Stimulated activated CD8-positive, alpha-beta memory T cell treated with anti-CD3 and anti-CD28 coated beads, Interleukin-15, amount 100 ng/mL, for 4 hours (primary cell): ENCODE data around the gene ARHGEF7.

Experiments
- DNase-seq, 2 donors: peaks; one replicate each; pipeline ENCODE4 v3.0.0-alpha.2; 2020; ENCODE audit warnings: low read depth in 2 of 2

Gene ARHGEF7

DNA sequence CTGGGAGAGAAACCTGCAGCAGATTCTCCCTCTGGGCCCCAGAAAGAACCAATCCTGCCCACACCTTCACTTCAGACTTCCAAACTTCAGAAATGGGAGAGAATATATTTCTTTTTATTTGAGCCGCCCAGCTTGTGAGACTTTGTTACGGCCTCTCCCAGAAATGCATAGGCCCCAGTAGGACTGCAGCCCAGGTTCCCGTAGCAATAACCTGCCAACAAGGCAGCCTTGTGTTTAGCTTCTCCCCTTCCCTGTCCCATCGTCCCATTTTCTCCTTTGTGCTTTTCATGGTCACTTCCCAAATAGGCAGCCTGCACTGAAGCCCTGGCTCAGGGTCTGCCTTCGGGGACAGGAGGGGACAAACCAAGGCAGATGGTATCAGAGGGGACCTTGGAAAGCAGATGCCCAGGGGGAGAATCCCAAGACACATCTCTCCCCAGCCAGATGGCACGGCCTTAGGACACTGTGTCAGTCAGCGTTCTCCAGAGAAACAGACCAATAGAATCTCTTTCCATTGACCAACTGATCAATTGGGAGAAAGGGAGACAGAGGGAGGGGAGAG, 3.7 kb upstream of the ARHGEF7 start:
- no peak for DNase-seq

DNA sequence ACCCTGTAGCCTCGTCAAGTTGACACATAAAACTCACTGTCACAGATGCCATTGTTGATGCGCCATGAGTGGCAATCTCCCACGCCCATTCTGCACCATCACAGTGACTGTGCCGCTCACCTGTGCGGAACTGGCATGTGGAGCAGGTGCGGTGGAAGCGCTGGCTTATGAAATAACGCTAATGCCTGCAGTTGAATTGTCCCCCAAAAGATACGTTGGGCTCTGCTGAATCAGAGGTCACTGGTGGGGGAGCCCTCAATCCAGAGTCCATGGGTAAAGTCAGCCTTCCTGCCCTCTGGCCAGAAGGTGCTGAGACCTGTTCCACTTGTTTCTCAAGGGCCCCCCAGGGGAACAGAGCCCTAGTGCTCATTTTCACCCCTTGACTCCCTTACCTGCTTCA, 2.9 kb upstream of the ARHGEF7 start:
- no peak for DNase-seq

DNA sequence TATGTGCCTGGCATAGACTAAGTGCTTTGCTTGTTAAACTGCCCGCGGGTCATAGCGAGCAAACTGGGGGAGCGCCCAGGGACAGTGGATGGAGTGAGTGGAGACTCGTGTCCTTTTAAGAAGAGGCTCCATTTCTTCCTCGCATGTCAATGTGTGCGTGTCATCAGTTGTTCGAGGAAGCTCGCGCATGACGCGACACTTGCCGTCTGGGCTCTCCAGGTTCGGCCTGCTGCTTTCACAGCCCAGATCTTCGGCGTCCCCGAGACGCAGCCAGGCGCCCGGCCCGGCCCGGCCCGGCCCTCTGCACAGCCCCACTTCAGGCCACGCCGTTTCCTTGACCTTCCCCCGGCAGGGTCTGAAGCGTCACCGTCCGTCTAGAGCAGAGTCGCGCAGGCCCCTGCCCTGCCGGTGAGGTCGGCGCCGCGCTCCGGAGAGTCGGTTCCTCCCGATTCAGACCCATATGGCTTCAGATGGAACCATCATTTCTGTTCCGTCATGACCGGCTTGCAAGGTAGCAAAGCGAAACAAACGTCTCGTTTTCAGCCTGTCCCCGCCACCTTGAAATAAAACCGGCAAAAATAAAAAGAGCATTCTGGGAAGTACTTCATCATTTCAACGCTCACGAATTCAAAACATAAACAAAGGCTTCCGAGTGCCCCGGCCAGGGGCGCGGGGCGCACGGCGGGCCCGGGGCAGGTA, 599 bp upstream of the ARHGEF7 start:
- no peak for DNase-seq

DNA sequence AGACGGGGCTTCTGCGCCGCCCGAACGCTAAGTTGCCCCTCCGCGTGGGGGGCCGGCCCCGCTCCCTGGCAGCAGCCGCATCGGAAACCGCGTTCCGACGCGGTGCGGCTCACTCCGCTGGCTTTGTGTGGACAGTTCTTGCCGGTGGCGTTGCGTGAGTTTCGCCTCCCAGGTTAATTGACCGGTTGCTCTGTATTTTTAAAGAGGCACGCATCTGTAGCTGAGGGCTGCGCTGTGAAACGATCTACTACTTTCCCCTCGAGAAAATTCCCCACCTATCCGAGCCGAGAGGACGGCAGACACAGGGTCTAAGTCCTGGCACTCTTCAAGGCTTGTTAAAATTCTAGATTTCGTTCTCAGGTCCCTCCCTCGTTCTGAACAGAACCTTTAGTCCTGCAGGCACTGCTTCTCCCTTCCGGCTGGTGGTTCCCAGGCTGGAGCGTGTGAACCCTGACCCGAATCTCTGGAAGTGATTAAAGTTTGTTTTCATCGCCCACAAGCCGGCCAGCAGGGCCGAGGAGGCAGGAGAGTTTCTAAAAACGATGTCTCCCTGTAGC, 933 bp downstream of the ARHGEF7 start:
- no peak for DNase-seq

DNA sequence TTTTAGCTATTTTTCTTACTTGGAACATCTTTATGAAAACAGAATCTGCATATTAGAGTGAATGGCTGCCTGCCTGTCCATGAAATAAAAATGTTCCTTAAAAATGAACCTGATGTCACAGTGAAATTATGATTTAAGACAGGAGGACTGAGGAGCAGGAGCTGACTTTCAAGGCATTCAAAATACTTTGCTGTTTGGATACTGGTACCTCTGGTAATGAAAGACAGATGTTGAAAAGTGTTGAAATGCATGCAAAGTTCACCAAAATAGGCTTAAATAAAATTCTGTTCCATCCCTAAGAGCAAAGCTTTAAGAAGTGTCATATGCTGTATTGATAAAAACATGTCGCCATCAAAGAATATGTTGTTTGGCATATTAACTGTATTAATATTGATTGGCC, 1.7 kb downstream of the ARHGEF7 start:
- no peak for DNase-seq

DNA sequence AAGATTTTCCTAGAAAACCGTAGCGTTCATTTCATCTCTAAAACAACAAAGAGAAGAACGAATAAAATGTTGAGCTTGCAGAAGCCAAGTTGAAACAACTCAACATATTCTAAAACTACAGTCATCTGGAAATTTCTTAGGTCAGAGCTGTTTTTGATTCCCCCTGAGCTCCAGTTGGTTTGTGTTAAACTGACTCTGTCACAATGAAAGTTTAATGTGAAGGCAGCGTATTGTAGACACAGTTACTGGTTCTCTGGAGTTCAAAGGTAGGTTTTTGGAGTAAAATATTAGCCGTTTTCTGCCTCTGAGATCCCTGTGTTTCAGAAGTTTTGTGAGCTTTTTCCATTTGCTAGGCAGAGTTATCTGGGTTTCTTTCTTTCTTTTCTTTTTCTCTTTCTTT, 2.2 kb downstream of the ARHGEF7 start:
- DNase-seq = no peak

DNA sequence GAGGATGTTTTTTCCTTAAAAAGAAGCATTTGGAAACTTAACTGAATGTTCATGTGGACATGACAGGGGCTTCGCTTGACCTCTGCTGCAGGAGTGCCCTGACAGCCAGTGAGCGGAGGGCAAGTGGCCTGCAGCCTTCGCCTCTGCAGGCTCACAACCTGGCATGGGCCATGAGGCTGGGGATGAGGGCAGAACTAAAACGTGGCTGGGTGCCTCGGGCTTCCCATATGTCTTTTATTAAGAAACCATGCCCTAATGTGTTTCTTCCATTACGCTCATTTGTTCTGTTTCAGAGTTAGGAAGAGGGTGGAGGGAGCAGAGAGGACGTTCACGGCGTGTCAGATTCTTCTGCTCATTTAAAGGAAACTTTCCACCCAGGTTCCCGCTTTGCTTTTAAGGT, 2.9 kb downstream of the ARHGEF7 start:
- no peak for DNase-seq

DNA sequence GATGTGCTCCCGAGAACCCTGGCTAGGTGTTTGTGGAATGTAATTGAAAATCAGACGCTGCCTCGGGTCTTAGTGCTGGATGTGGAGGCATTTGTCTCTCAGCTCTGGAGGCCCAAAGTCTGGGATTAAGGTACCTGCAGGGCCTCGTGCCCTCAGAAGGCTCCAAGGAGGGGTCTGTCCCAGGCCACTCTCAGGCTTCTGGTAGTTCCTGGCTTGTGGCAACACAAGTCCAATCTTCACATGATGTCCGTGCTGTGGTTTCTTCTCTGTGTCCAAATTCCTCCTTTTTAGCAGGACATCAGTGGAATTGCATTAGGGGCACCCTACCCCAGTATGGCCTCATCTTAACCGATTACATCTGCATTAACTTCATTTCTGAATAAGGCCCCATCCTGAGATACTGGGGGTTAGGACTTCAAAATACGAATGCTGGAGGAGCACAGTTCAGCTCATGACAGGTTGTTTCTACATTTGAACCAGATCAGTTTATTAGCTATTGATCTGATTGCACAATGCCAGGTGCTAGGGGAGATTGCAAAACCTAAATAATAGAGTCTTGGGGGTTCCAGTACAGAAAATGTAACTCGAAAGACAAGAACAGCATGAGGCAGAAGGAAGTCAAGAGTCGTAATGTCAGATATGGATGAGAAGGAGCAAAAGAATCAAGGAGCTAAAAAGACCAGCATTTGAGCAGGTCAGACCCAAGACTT, 3.9 kb downstream of the ARHGEF7 start:
- no peak for DNase-seq

DNA sequence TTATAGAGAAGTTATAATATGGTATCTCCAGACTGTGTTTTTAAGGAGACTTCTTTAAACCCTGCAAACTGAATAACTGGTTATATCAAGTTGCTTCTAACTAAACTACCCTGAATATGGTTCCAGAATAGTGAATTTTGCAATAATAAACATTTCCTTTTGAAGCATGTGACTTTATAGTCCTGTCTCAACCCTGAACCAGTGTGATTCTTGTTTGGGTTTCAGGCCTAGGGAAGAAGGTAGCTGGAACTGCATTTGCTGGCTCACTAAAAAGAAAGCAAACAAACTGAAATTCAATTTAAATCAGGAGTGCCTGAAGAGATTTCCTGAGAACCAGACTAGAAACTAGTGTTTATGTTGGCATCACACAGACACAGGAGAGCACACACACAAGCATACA, 4.9 kb downstream of the ARHGEF7 start:
- DNase-seq = no peak

DNA sequence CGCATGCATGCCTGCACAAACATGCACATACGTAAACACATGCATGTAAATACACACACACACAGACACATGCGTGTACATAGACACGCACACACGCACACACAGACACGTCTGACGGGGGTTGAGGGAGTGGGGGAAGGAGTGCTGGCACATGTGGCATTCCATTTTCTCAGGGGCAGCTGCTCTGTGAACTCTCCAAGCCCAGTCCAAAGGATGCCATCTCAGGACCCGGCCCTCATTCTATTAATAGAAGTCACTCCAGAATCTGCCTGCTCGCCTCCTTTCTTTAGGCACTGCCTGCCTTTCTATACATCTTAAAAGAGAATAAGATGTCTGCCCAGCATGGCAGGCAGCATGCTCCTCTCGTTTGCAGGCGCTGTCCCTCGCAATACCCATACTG, 5.3 kb downstream of the ARHGEF7 start:
- no peak for DNase-seq

DNA sequence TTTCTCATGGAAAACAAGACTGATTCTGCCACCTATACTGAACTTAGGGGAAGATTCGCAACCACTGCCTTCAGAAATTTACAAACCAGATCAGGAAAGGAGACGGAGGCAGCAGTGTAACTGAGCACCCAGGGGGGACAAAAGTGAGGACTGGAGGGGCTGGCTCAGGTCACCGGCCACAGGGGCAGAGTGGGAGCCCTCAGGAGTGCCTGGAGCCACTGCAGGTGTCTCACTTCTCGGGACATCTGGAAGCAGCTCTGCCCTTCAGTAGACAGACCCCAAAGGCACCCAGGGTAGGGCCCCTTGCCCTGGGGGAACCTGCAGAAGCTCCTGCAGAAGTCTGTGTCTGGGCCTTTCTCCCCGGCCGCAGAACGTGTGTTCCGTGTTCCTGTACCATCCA, 5.8 kb downstream of the ARHGEF7 start:
- DNase-seq = no peak

DNA sequence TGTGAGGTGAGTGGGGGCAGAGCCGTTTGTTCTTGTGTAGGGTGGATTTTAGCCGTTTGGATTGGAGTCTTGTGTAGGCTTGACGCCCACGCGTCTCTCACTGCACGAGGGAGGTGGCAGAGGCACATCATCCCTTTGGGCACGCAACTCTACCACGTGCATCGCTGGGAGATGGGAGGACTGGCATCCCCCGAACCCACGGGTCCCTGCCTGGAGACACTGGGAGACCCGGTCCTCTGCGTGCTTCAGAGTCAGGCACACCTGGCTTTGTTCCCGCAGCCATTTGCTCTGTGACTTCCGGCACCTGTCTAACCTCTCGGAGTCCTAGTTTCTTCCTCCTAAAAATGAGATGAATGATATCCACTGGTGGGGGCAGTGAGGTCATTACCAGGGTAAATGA, 6.4 kb downstream of the ARHGEF7 start:
- DNase-seq = no peak

DNA sequence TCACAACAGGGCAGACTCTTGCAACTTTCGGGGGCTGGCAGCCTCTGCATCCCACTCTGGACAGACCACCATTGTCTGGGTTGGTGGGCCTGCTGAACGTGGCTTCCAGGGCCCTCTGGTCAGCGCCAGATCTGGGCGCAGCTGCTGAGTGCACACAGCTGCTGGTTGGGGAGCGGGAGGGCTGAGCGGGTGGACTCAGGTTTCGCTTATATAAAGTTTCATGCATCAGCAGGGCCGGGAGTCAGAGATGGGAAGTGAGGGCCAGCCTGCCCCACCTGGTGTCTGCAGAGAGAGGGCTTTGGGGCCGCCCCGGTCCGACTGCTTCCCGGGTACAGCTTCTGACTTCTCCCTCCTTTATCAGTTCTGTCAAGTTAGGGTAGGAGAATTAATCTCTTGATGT, 6.9 kb downstream of the ARHGEF7 start:
- no peak for DNase-seq

DNA sequence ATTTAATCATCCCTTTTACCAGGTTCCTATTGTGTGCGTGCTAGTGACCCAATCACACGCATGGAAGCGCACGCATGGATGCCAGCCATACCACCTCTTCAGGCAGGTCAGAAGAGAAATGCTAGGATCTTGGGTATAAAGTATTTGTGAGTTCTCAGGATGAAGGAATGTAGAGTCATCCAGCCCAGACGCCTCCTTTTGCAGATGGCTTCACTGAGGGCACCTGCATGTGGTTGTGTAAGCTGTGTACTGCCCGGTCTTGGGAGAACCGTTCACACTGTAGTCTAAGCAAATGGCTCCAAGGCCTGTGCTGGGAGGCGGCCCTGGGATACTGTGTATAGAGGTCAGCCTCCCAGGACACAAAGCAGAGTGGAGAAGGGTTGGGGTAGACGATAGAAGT, 7.5 kb downstream of the ARHGEF7 start:
- no peak for DNase-seq

DNA sequence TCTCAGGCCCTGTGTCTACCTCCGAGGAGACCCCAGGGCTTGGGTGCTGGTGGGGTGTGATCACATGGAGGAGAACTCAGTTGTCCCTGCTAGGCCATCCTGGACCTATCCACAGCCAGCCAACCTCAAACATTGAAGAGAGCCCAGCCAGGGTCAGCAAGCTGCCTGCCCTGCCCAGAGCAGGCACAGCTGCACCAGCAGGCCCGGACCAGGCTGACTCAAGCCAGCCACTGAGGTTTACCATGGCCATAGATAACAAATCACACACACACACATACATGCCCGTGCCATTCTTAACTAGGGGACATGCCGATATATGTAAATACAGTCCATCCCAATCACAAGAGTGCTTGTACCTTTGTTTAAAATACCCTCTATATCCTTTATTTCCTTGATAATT, 8.1 kb downstream of the ARHGEF7 start:
- DNase-seq = no peak

DNA sequence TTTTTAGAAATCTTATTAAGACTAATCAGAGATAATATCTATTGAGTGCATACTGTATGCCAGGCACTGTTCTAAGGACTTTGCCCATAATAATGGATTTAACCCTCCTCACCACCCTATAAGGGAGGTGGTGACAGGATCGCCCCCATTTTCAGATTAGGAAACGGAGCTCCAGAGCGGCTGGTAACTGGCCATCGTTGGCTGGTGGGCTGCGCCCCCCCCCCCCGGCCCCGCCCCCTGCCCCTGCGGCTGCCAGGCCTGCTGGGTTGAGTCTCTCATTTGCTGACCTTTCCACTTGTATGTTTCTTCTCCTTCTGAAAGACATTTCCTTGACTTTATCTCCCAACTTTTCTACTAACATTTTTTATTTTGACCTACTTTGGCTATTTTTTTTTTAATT, 8.5 kb downstream of the ARHGEF7 start:
- no peak for DNase-seq

DNA sequence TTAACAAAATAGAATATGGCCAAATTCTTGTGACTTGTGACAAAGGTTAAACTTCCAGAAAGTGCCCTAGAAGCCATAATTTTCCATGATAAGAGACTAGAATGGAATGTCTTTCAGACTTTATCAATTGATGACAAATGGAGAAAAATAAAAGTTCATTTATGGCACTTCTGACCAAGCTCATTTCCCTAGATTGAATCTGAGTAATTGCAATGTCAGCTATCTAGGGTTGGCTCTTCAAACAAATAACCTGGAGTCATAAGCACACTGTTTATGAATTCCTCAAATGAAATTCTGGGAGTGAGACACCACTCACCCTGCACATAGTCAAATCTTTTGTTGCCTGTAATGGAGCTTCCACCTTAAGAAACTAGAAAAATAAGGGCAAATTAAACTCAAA, 11.4 kb downstream of the ARHGEF7 start:
- DNase-seq = no peak

DNA sequence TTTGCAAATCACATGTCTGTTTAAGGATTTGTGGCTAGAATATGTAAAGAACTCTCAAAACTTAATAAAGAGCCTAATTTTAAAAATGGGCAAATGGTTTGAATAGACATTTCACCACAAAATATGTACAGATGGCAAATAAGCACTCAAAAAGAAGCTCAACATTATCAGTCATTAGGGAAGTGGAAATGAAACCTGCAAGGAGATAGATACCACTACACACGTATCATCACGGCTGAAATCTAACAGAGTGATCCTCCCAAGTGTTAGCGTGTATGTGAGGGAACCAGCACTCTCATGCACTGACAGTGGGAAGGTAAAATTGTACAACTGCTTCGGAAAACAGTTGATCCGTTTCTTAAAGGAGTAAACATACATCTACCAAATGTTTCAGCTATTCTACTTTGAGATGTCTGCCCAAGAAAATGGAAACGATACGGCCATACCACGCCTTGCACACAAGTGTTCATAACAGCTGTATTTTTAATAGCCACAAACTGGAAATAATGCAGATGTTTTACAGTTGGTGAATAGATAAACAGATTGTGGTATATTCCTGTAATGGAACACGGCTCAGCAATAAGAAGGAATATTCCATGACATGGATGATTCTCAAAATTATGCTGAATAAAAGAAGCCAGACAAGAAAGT, 14.5 kb downstream of the ARHGEF7 start:
- no peak for DNase-seq

DNA sequence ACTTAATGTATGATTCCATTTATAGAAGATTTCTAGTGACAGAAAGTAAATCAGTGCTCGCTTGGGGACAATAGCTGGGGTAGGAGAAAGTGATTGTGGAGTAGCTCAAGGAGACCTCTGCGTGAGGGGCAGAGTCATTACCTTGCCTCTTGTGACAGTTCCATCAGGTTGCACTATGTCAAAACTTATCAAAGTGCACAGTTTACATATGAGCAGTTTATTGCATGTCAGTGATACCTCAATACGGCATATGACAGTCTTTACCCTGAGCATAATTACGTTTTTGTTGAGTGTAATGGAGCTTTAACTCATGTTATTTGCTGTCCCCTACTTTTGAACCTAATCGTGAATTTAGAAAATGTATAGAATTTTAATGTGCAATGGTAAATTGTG, 15.0 kb downstream of the ARHGEF7 start:
- no peak for DNase-seq

DNA sequence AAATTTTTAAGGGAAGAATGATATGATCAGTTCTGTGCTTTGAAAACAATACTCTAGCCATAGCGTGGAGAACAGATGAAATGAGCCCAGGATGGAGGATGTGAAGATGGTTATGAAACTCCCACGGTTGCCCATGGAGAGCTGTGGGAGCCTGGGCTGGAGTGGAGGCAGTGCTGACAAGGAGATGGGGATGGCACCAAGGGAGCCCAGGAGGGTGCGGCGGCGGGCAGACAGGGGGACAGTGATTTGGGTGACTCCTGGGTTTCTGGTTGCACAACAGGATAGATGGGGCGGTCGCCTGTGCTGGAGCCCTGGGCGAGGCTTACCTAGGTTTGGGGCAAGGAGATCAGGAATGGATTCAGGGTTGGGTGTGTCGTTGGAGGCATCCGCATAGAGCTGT, 15.9 kb downstream of the ARHGEF7 start:
- DNase-seq = no peak

DNA sequence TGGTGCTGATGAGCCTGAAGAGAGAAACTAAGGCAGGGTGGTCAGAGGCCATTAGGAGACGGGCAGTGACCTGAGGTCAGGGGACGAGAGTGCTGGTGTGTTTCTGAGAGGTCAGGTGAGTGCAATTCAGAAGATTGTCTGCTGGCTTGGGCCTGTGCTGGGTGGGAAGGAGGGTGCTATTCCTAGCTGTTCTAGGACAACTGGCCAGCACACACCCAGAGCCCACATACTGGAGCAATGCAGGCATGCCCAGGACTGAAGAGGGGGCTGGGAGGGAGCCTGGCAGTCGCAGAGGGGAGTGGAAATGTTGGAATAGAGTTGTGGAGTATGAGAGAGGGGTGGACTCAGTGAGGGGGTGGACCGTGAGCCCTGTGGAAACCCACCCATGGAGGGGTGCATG, 16.5 kb downstream of the ARHGEF7 start:
- no peak for DNase-seq

DNA sequence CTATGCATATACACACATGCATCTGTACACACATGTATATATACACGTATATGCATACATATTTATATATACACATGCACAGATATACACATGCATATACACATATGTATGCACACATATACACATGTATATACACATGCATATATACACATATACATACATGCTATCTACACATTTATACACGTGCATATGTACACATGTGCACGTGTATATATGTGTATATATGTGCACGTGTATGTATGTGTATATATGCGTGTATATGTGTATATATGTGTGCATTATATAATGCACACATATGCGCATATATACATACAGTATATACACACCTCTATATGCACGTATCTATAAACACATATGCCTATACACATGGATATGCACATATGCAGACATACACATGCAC, 17.8 kb downstream of the ARHGEF7 start:
- DNase-seq = no peak

DNA sequence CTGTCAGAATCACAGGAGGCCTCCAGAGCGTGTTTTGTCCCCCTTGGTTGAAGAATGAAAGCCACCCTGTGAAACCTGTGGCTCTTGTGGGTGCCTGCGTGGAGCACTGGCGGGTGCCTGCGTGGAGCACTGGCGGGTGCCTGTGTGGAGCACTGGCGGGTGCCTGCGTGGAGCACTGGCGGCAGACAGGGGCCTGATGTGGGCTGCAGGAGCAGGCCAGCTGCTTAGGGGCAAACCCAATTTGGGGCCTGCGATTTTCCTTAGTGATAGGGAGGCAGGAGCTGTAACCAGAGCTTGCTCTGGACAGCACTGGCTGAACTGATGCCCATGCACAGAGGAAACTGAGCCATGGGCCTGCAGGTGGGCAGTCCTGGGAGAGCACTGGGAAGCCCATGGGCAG, 24.3 kb downstream of the ARHGEF7 start:
- no peak for DNase-seq
